ENCODE data around the gene ASPM.
"Not testable (repeated sequence)": the region's sequence is repeated elsewhere in the genome, so short reads cannot be mapped to it uniquely, and the experiment has no call there.

The ASPM gene

GRCh38 chr1:197073978-197074377 lies 72.5 kb downstream of the ASPM start:
- H3K36me3 Mint-ChIP-seq, result no peaks in the 10 kb centered on the region
- H3K4me1 Mint-ChIP-seq, result no peaks in the 10 kb centered on the region
- no peak for ATAC-seq
- H3K27ac Mint-ChIP-seq, result no peak overlapping the region
- H3K4me3 Mint-ChIP-seq, result no peak overlapping the region
- no peak for DNase-seq (ENCODE audit: low spot score in 2 of 2)
- H3K9me3 Mint-ChIP-seq, result no peaks in the 10 kb centered on the region

GRCh38 chr1:197067457-197067818 lies 79.0 kb downstream of the ASPM start:
- ATAC-seq (no peak), DNase-seq (ENCODE audit: low spot score in 2 of 2) (no peak)
- no peaks in the 10 kb centered on the region for H3K36me3 Mint-ChIP-seq
- H3K27ac Mint-ChIP-seq, result no peak overlapping the region
- no peaks in the 10 kb centered on the region for H3K9me3 Mint-ChIP-seq
- no peak overlapping the region for H3K4me3 Mint-ChIP-seq
- H3K4me1 Mint-ChIP-seq, result no peaks in the 10 kb centered on the region

GRCh38 chr1:197066719-197067456 lies 79.6 kb downstream of the ASPM start, which contains the start of gene F13B:
Gene F13B, minus strand, starts transcription at chr1:197067260. Its CDS starts 37 bp downstream, at chr1:197067223.
- Mint-ChIP-seq H3K4me3 (no peak within 1 kb of the TSS), H3K4me1 (no peaks in the 10 kb centered on the region), H3K36me3 (no peaks in the 10 kb centered on the region), H3K27ac (no peak within 1 kb of the TSS), H3K9me3 (no peaks in the 10 kb centered on the region)
- DNase-seq (ENCODE audit: low spot score in 2 of 2), result no peak
- no peak for ATAC-seq

GRCh38 chr1:197066277-197066676 lies 80.2 kb downstream of the ASPM start:
- no peaks in the 10 kb centered on the region for H3K36me3 Mint-ChIP-seq
- no peak overlapping the region for H3K27ac Mint-ChIP-seq
- H3K4me3 Mint-ChIP-seq, result no peak overlapping the region
- H3K9me3 Mint-ChIP-seq, result no peaks in the 10 kb centered on the region
- no peaks in the 10 kb centered on the region for H3K4me1 Mint-ChIP-seq
- DNase-seq (ENCODE audit: low spot score in 2 of 2) (no peak), ATAC-seq (no peak)

- Mint-ChIP-seq H3K36me3 (no peaks in the 10 kb centered on the region), H3K4me3 (no peak overlapping the region), H3K27ac (no peak overlapping the region), H3K9me3 (no peaks in the 10 kb centered on the region), H3K4me1 (no peaks in the 10 kb centered on the region)
- DNase-seq (ENCODE audit: low spot score in 2 of 2) (no peak), ATAC-seq (no peak)
These were observed 80.9 kb downstream of the ASPM start for GRCh38 chr1:197065559-197065958.

- Mint-ChIP-seq H3K4me1 (no peaks in the 10 kb centered on the region), H3K27ac (no peak overlapping the region), H3K4me3 (no peak overlapping the region), H3K36me3 (no peaks in the 10 kb centered on the region), H3K9me3 (no peaks in the 10 kb centered on the region)
- DNase-seq (ENCODE audit: low spot score in 2 of 2) (no peak), ATAC-seq (no peak)
These were observed 83.3 kb downstream of the ASPM start for GRCh38 chr1:197063212-197063611.

- H3K4me3 Mint-ChIP-seq, result no peak overlapping the region
- H3K36me3 Mint-ChIP-seq, result no peaks in the 10 kb centered on the region
- no peaks in the 10 kb centered on the region for H3K9me3 Mint-ChIP-seq
- H3K27ac Mint-ChIP-seq, result no peak overlapping the region
- no peaks in the 10 kb centered on the region for H3K4me1 Mint-ChIP-seq
- ATAC-seq (no peak), DNase-seq (ENCODE audit: low spot score in 2 of 2) (no peak)
These were observed 83.8 kb downstream of the ASPM start for GRCh38 chr1:197062692-197063091.

- Mint-ChIP-seq H3K4me3 (no peak overlapping the region), H3K9me3 (no peaks in the 10 kb centered on the region), H3K36me3 (no peaks in the 10 kb centered on the region), H3K4me1 (no peaks in the 10 kb centered on the region), H3K27ac (no peak overlapping the region)
- no peak for DNase-seq (ENCODE audit: low spot score in 2 of 2)
- ATAC-seq, result no peak
These were observed 97.4 kb downstream of the ASPM start for GRCh38 chr1:197049100-197049499.

GRCh38 chr1:197042676-197043341 lies 103.7 kb downstream of the ASPM start:
- no peak overlapping the region for H3K4me3 Mint-ChIP-seq
- ATAC-seq, result no peak

GRCh38 chr1:197041486-197042353 lies 104.7 kb downstream of the ASPM start:
- Mint-ChIP-seq H3K36me3 (no peaks in the 10 kb centered on the region), H3K4me1 (no peaks in the 10 kb centered on the region), H3K9me3 (no peaks in the 10 kb centered on the region), H3K27ac (no peak overlapping the region), H3K4me3 (no peak overlapping the region)
- ATAC-seq, result no peak
- DNase-seq (ENCODE audit: low spot score in 2 of 2), result no peak

More at GRCh38 chr1:197042676-197043341, 103.7 kb downstream of the ASPM start:
- no peaks in the 10 kb centered on the region for H3K36me3 Mint-ChIP-seq
- H3K4me1 Mint-ChIP-seq, result no peaks in the 10 kb centered on the region
- H3K27ac Mint-ChIP-seq, result no peak overlapping the region
- DNase-seq (ENCODE audit: low spot score in 2 of 2), result no peak
- H3K9me3 Mint-ChIP-seq, result no peaks in the 10 kb centered on the region

GRCh38 chr1:197036861-197037260 lies 109.6 kb downstream of the ASPM start:
- no peaks in the 10 kb centered on the region for H3K36me3 Mint-ChIP-seq
- no peaks in the 10 kb centered on the region for H3K9me3 Mint-ChIP-seq
- H3K4me3 Mint-ChIP-seq, result no peak overlapping the region
- ATAC-seq (no peak), DNase-seq (ENCODE audit: low spot score in 2 of 2) (no peak)
- no peaks in the 10 kb centered on the region for H3K4me1 Mint-ChIP-seq
- no peak overlapping the region for H3K27ac Mint-ChIP-seq

GRCh38 chr1:197034631-197035339 lies 111.7 kb downstream of the ASPM start:
- not testable (repeated sequence) for DNase-seq (ENCODE audit: low spot score in 2 of 2); H3K36me3 Mint-ChIP-seq; H3K9me3 Mint-ChIP-seq; ATAC-seq; H3K4me3 Mint-ChIP-seq; H3K4me1 Mint-ChIP-seq; H3K27ac Mint-ChIP-seq

Data from stimulated activated effector memory CD8-positive, alpha-beta T cell treated with anti-CD3 and anti-CD28 coated beads, Interleukin-12 subunit alpha, Interleukin-12 subunit beta, amount 100 ng/mL, for 72 hours (primary cell).